Activated CD8-positive, alpha-beta memory T cell treated with anti-CD3 and anti-CD28 coated beads for 4 hours (primary cell): ENCODE data around the gene LRP5.

Source experiments
- DNase-seq, 2 donors: peaks; one replicate each; pipeline ENCODE4 v3.0.0-alpha.2; 2020; ENCODE audit warnings: low read depth in 2 of 2

The LRP5 gene

DNA sequence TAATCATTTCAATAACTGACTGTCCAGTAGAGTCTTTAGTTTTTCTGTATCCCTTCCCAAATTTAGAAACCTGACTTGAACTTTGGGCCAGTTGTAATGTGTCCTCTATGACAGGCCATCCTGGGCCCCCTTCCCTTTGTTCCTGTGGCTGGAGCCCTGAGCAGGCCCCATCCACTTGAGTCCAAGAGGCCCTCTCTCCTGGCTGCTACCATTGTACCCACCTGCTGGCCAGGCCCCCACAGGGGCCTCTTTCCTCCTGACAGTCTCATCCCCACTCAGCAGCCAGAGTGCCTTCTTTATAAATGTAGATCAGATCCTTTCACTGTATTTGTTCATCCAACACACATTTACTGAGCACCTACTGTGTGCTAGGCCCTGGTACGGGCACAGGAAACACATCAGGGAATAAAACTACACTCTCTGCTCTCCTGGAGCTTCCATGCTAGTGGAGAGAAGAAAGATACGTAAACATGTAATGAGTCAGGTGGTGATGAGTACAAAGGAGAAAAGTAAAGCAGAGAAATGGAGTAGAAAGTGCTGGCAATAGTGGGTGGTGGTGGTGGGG lies 2.7 kb upstream of the LRP5 start:
- DNase-seq, result no peak

DNA sequence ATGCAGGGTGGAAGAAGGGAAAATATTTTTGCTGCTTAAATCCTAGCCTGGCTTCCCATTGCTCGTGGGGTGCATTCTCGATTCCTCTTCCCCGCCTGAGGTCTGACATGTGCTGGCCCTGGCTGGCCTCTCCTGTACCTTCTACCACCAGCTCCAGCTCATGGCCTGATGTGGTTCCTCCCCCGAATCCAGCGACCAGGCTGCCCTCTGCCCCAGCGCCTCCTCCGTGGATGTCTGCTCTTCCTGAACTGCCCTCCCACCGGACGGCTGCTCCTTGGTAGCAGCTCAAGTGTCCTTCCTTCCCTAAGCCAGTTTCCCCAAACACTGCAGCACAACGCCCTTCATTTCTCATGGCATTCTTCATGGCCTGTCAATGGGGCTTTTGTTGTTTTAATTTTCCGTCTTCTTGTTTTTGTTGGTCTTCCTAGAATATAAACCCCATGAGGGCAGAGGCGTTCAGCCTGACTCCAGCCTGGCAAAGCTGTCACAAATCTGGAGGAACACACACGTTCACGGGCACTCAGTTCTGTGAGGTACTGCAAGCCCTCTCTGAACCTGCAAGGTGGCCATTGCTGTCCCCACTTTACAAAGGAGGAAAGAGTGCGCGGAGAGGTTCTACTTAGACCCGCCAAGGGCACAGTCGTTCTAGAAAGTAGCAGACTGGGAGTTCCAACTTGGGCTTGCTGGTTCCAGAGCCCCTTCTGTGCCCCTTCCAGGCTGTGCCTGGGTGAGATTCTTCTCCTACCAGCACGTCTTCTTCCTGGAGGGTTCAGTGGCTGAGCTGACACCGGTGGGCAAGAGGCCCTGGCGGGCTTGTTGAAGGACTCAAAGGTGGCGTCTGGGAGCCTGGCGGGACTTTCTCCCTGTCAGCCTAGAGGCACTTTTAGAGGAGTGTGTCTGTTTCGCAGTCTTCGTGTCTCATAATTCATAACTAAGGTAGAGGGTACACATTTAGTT lies 953 bp upstream of the LRP5 start:
- no peak for DNase-seq

DNA sequence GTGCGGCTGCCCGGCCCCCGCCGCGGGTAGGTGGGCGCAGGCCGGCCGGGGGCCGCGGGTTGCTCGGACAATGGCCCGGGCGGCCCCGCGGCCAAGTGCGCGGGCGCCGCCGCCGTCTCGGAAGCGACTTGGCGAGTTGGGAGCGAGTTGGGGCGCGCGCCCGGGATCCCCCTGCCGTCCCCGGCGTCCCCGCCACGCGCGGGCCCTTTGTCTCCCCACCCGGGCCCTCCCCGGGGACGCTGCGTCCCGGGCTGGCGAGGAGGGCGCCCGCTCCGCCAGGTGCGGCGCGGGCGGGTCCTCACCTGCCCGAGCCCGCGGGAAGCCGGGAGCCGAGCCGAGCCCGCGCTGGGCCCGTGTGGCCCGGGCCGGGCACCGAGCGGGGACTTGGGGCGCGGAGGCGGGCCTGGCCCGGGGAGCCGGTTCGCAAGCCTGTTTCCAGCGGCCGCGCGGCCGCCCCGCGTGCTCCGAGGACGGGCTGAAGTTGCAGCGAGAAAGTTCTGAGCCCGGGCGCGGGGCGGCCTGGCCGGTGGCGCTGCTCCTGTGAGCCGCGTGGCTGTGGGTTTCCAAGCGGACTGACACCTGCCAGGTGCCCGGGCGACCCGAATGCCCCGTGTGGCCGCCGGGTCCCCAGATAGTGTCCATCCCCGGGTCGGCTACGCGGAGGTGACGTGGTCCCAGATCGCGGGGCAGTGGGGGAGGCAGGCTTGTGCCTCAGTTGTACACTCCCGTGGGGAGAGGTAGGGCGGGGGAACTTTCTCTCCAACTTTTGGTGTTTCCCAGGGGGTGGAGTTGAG lies 586 bp downstream of the LRP5 start:
- no peak for DNase-seq

DNA sequence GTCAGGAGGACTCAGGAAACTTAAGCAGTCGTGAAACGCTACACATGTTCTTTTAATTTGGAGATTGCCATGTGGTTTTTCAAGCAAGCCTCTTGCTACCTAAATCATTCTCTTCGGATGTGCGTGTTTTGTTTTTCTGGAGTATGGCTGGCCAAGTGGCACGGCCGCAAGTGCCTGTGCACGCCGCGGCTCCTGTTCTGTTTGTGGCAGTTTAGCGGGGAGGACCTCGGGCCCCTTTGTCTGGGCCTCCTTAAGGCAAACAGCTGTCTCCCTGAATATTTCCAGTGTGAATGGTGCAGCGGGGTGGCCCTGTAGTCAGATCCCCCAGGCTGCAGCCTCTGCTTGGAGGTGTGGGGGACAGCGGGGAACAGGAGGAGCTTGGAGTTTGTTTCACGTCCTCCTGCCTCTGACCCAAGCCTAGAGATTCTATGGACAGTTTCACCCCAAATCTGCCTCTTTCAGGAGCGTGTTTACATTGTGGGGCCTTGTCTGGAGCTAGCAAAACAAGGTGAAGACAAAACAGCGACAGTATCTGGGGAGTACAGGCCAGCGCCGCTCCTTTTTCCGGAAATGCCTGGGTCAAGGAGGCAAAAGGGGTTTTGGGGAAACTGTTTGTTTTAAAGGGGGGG lies 1.3 kb downstream of the LRP5 start:
- no peak for DNase-seq

DNA sequence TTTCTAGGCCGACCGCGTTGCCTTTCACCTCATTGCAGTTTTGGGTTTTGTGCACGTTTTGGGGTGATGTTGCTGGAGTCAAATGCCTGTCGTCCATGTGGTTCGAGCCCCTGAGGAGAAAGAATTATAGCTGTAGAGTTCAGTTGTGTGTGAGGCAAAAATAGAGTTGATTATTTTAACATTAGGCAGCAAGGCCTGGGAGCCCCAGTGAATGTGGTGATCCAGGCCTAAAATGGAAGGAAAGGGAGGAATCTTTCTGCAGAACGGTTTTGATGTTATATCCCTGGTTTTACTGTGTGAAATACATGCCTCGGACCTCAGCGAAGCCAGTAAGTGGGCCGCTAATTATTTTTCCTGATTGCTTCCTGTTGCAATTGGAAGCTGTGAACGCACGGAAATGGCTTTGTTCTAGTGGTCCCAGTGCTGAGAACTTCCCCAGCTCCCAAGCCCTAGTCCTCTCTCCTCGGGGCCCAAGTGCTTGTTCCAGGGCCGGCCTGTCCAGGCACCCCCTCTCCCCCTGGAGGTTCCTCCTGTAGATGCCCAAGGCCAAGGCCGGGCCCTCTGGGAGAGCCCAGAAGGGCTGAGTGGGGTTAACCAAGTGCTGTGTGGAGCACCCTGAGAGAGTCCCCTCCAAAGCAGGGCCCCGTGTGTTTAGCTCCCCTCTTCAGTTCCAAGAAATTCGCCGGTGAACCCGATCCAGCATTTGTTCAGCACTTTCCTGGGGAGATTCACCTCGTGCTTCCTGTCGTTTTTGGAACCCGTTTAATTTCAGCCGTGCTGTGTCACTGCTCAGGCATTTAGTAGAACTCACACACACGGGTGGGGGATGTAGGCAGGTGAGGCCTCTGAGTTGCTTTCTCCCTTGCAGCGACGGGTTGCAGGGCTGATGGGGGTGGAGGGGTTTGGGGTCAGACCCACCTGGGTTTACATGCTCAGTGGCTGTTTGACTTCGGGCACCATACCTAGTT lies 2.1 kb downstream of the LRP5 start:
- no peak for DNase-seq

DNA sequence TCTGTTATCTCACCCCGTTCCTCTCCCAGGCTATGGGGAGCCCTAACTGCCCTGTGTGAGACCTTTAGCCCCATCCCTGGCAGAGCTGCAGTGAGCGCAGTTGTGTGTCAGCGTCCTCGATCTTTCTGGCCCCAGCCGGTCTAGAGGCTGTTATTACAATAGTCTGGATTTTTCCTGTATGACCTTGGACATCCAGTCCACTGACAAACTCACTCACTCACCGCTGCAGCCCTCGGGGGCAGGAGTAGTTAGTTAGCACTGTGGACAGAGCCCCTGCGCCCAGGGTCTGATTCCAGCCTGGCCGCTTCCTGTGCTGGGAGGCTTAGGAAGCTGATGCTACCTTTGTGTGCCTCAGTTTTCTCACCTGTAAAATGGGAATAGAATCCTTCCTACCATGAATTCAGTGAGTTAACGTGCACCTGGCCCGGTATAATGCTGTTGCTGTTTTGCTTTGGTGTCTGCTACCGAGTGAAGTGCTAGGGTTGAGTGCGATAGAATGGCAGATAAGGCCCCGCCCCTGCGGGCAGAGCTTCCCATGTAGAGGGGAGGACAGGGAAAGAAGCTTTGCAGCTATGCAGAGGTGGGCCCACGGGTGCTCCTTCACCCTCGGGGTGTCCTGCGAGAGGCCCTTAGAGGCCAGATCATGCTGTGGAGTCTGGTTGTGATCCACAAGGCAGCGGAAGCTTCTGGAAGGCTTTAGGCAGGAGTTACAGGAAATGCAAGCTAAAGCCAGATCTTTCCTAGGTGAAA lies 3.0 kb downstream of the LRP5 start:
- DNase-seq, result no peak

DNA sequence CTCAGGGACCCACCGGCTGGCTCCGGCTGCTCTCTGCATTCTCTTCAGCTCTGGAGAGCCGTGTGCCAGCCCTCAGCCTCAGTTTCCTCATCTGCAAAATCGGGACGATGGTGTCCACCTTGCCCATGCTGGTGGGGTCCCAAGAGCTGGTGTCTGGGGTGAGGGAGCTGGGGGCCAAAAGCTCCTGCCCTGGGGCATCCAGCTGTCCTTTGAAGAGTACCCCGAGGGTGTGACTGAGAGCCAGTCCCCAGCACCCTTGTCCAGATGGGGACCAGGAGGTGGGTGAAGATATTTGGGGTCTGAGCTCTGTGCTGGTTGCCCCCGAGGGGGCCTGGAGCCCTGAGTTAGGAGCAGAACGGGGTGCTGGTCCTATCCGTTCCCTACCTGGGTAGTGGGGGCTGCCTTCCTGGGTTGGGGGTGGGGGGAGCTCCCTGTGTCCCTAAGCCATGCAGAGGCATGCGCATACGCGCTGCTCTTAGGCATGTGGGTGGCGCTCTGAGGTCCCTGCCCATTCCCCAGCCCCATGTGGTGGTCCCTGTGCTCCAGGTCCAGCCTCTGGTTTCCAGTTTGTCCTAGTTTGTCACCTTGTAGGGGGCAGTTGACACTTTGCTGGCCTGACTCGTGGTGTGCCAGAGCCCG lies 4.9 kb downstream of the LRP5 start:
- no peak for DNase-seq

DNA sequence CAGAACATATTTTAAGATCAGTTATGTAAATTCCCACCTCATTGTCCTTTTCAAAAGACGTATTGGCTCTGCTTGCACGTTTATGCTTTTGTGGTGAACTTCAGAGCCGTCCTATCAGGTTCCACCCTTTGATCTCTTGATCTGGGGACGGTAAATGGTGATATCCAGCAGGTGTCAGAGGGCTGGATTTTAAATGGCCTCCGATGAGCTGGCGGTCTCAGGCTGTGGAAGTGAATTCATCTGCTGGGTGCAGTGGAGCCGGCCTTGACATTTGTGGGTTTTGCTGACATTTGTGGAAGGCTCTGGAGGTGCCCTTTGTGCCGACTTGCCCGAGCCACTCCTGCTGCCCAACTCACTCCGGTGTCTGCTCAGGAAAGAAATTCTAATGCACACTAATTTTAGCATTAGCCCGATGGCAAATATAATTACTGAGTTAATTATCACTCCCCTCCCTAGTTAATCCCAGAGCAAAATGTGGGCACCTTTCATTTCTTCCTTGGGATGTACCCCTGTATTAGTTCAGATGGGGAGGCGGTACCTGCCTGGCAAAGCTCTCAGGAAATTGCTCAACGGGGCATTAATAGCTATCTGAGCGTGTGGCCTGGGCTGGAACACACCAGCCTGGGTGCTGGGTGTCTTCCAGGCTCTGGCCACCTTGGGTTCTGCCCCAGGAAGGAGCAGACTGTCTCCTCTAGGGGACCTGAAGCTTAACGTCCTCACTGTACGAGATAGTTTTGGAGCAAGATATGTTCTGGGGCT lies 9.1 kb downstream of the LRP5 start:
- DNase-seq, result no peak

DNA sequence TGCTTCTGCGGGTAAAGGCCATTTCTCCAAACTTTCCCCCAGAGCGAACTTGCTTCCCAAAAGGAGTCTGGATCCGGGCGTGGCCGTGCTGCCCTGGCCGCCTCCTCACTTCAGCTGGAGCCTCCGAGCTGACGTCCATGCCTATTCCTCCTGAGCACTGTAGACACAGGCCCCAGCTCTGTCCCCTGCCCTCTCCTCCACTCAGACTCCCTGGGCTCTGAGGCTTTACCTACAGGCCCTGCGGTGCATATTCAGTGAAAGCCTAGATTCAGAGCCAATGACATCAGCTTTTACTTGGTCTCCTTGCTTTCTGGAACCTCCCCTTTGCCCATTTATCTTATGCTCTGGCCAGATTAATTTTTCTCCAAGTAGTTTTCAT lies 9.7 kb downstream of the LRP5 start:
- no peak for DNase-seq

DNA sequence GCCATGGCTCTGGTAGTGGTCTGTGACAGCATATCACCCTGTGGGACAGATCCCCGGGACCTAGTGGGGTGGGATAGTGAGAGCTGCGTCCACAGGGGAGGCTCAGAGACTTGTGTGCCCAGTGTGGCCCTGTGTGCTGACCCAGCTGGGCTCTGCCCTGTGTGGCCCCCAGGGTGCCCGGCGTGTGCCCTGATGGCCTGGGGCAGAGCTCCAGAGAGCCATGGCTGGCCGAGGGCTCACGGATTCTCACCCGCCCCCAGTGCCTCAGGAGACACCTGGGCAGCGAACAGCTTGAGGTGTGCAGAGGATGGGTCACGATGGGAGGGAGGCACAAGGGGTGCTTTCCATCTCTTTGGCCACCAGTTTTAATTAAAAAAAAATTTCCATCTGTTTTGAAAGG lies 11.8 kb downstream of the LRP5 start:
- DNase-seq, result no peak

DNA sequence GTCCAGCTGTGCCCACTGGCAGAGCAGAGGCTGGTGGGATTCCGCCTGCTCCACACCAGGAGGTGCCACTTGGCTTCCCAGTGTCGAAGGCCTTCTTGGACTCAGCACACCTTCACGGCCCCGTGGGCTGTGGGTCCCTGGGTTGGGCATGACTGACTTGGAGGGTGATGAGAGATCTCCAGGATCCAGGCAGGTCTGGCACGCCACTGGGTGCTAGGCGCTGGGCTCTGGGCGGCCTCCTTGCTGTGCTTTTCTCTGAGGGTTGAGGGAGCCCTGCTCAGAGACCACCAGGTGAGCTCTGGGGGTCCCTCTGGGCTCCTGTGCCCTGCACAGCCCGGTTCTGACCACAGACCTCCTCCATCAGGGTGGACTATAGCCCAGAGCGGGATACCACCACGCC lies 12.3 kb downstream of the LRP5 start:
- no peak for DNase-seq

DNA sequence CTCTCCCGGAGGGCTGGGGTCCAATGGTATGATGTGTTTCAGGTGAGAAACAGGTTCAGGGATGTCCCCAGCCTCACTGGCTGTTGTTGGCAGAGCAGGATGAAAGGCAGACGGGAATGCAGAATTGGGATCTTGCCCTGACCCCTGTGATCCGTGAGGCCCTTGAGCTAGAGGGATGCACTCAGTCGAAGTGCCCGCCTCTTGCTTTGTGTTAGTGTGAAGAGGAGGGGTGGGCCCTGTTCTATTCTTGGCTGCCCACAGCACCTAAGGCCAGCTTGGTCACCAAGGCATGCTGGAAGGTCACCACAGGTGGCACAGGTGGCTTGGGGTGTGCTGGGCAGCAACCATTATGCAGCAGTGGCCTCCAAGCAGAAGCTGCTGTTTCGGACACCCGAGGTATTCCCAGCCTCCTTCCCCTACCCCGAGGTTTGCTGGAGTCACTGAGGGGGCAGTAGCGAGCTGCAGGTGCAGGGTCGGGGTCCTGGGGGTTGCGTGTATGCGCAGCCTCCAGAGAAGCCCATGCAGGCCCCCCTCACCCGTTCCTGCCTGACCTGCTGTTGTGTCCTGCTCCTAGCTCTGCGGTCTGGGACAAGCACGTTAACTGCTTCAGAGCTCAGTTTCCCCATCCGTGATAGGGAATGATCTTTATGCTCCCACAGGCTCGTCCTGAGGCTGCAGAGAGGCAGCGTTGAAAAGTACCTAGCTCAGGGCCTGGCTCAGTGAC lies 13.0 kb downstream of the LRP5 start:
- DNase-seq, result no peak

DNA sequence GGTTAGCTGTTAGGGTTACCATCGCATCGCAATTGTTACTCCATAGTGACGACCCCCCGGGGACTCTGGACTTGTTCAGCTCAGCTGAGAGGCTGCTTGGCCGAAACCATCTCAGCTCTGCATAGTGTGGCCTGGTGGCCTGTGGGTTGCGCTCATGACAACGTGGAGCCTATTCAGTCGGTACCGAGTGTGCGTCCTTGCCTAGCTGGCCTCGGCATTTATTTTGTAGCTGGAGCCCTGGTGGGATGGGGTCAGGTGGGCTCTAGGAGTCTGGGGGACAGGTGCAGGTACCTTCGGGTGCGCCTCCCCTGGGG lies 13.5 kb downstream of the LRP5 start:
- DNase-seq, result no peak

DNA sequence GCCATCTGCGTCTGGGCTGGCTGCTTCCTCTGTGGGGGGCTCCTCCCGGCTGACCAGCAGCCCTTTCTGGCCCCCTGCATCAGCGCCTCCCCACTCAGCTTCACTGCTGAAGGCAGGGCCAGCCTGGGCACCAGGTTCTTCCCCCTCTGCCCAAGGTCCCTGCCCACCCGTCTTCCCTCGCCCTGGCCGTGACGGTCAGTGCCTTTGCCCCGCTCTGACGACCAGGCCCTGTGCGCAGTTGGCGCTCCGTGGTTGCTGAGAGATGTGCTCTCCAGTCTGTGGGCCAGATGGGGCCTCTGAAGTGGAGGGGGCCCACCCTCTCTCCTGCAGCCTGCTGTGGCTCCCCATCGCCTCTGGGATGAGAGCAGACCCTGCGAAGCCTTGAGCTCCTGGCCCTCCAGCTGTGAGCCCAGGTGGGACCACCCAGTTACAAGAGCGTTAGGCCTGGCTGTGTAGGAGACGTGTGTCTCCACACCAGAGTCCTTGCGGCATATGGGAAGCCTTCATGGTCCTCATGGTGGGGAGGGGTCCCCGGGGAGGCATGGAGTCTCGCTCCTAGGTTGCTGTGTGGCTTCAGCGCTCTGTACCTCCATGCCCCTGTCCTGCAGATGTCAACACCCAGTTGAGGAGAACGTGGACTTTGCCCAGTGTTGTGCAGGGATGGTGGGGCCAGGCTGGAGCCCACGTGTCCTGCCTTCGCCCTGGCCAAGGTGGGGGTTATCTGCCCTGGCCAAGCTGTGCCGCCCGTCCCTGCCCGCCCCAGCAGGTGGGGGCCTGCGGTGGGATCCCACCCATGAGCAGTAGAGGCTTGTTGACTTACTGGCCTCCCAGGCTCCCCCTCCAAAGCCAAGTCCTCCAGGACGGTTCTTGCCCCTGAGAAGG lies 14.2 kb downstream of the LRP5 start:
- no peak for DNase-seq

DNA sequence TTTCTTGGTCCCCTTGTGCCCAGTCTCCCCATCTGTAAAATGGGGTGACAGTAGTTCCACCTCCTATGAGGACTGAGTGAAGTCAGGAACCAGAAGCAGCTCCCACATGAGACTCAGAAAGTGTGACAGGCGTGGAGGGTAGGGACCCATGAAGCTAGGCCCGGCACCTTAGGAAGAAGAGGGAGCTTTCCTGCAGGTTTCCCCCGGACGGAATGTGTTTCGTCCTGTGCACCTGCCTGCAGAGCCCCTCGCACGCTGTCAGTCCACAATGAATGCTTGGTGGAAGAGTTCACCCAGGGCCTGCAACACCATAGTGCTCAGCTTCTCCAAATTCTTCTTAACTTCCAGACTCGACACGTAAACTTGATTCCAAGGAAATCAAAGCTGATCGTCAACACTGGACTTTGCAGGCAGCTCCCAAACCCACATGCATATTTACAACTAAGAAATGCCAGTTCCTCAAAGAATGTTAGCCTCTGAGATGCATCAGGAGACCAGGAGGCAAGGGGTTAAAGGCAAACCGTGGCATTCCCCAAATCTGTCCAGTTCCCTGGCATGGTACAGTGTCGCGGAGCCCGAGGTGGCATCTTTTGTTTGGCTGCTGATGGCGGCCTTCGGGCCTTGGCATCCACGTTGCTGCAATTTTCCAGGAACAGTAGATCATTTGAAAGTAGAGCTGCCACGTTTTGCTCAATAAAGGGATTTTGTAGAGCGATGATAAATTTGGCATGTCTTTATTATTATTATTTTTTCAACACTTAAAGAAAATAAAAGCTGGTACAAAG lies 15.4 kb downstream of the LRP5 start:
- DNase-seq, result no peak

DNA sequence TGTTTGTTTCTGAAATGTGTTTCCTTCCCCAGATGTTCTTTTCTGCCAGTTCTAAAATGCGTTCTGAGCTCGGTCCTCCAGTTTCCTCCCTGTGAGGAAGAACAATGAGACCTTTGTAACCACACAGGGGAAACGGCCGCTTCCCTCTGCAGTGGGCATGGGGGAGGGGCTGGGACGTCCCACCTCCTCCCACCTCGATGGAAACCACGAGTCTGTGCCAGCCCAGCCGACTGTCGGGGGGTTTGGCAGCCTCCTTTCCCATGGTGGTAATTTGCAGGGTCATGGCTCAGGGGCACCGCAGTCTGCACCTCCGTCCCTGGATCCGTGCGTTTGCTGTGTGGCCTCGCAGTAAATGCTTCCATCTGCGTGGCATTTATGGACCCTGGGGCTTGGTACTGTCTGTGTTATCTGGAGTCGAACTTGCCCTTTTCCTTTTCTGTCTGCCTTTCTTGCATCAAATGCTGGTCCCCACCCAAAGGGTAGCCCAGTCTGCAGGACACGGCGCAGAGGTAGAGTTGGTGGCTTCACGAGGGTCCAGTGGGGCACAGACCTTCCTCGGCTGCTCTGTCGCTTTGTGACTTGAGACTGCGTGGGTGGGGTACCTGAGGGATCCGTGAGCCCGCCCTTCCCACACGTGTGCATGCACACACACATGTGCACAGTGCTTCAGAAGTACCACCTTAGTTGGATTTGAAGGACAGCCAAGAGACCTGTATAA lies 16.1 kb downstream of the LRP5 start:
- DNase-seq, result no peak
